HEK293T (cell line): ENCODE data around the gene PROK1.
"Not testable (repeated sequence)": the region's sequence is repeated elsewhere in the genome, so short reads cannot be mapped to it uniquely, and the experiment has no call there.

Source experiments
- CTCF ChIA-PET: fragments of 350-600 bp; formaldehyde crosslinking; extraction: SDS; loops from one replicate; lab custom pipeline; 2021; ENCODE audit warnings: antibody characterized with exemption, inconsistent platforms; lab: Yijun Ruan, JAX
- POLR2A ChIA-PET: fragments of 350-600 bp; formaldehyde crosslinking; extraction: SDS; loops from one replicate; lab custom pipeline; 2020; ENCODE audit warnings: antibody characterized with exemption, inconsistent platforms; lab: Yijun Ruan, JAX
- DNase-seq: peaks from one replicate; pipeline ENCODE4 v3.0.0; 2012; ENCODE audit warnings: mixed read lengths; ENCODE audit errors: extremely low spot score
- ARNT ChIP-seq: fragments of 450-650 bp; IDR thresholded peaks from 2 replicates; pipeline ENCODE4 v1.6.1; 2017; ENCODE audit warnings: mild to moderate bottlenecking
- BHLHE40 ChIP-seq: fragments of 450-650 bp; IDR thresholded peaks from 2 replicates; pipeline ENCODE4 v1.6.1; 2016; ENCODE audit warnings: mild to moderate bottlenecking, moderate library complexity, borderline replicate concordance
- CTBP1 ChIP-seq: fragments of 450-650 bp; IDR thresholded peaks from 2 replicates; pipeline ENCODE4 v1.6.1; 2016; ENCODE audit warnings: borderline replicate concordance
- ELF4 ChIP-seq: fragments of 450-650 bp; IDR thresholded peaks from 2 replicates; pipeline ENCODE4 v1.6.1; 2017; ENCODE audit warnings: antibody characterized with exemption
- FOXA1 ChIP-seq: fragments of 450-650 bp; IDR thresholded peaks from 2 replicates; pipeline ENCODE4 v1.6.1; 2016; ENCODE audit warnings: mild to moderate bottlenecking
- FOXK2 ChIP-seq: fragments of 450-650 bp; IDR thresholded peaks from 2 replicates; pipeline ENCODE4 v1.6.1; 2016; ENCODE audit warnings: mild to moderate bottlenecking
- FOXM1 ChIP-seq: fragments of 450-650 bp; IDR thresholded peaks from 2 replicates; pipeline ENCODE4 v1.6.1; 2017; ENCODE audit warnings: mild to moderate bottlenecking, borderline replicate concordance
- HDGF ChIP-seq: fragments of 450-650 bp; IDR thresholded peaks from 2 replicates; pipeline ENCODE4 v1.6.1; 2017; ENCODE audit warnings: antibody characterized with exemption, borderline replicate concordance
- L3MBTL2 ChIP-seq: fragments of 450-650 bp; conservative IDR thresholded peaks from 2 replicates; pipeline ENCODE4 v1.6.1; 2016; ENCODE audit warnings: mild to moderate bottlenecking
- LEF1 ChIP-seq: fragments of 450-650 bp; IDR thresholded peaks from 2 replicates; pipeline ENCODE4 v1.6.1; 2017; ENCODE audit warnings: mild to moderate bottlenecking, borderline replicate concordance
- NFRKB ChIP-seq: fragments of 450-650 bp; IDR thresholded peaks from 2 replicates; pipeline ENCODE4 v1.6.1; 2016; ENCODE audit warnings: mild to moderate bottlenecking, moderate library complexity
- SP1 ChIP-seq: fragments of 450-650 bp; IDR thresholded peaks from 2 replicates; pipeline ENCODE4 v1.6.1; 2017
- SUZ12 ChIP-seq: fragments of 450-650 bp; IDR thresholded peaks from 2 replicates; pipeline ENCODE4 v1.6.1; 2016; ENCODE audit warnings: mild to moderate bottlenecking
- TARDBP ChIP-seq: fragments of 450-650 bp; IDR thresholded peaks from 2 replicates; pipeline ENCODE4 v1.6.1; 2016
- ZNF384 ChIP-seq: fragments of 450-650 bp; IDR thresholded peaks from 2 replicates; pipeline ENCODE4 v1.6.1; 2016
- TF ChIP-seq, protein P1 (sequence below): fragments of 450-650 bp; IDR thresholded peaks from 2 replicates; pipeline ENCODE4 v1.6.1; 2016

The PROK1 gene

GRCh38 chr1:110430366-110430765 lies 20.6 kb upstream of the PROK1 start:
- no peak for TF ChIP-seq FOXA1
- TF ChIP-seq FOXK2: no peak
- TF ChIP-seq BHLHE40: no peak
- no peak for TF ChIP-seq ELF4
- no peak for TF ChIP-seq TARDBP
- no peak for TF ChIP-seq SUZ12
- no peak for TF ChIP-seq CTBP1
- no peak for TF ChIP-seq ZNF384
- TF ChIP-seq L3MBTL2: no peak
- TF ChIP-seq, protein P1, sequence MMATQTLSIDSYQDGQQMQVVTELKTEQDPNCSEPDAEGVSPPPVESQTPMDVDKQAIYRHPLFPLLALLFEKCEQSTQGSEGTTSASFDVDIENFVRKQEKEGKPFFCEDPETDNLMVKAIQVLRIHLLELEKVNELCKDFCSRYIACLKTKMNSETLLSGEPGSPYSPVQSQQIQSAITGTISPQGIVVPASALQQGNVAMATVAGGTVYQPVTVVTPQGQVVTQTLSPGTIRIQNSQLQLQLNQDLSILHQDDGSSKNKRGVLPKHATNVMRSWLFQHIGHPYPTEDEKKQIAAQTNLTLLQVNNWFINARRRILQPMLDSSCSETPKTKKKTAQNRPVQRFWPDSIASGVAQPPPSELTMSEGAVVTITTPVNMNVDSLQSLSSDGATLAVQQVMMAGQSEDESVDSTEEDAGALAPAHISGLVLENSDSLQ: no peak
- TF ChIP-seq LEF1: no peak
- TF ChIP-seq SP1: no peak
- no peak for TF ChIP-seq NFRKB
- TF ChIP-seq ARNT: no peak
- TF ChIP-seq FOXM1: no peak
- TF ChIP-seq HDGF: no peak
- ChIA-PET CTCF (interaction anchor here (1.1 kb wide), 2 partner anchors 19 to 30 kb away, joined by 4 read pairs; no protein-coding TSS in a partner anchor), POLR2A (interaction anchor here (0.6 to 1.6 kb wide), 2 partner anchors 22 to 91 kb away, joined by 4 to 5 read pairs; partner anchors contain the start of gene RBM15)
- DNase-seq: no peak

DNA sequence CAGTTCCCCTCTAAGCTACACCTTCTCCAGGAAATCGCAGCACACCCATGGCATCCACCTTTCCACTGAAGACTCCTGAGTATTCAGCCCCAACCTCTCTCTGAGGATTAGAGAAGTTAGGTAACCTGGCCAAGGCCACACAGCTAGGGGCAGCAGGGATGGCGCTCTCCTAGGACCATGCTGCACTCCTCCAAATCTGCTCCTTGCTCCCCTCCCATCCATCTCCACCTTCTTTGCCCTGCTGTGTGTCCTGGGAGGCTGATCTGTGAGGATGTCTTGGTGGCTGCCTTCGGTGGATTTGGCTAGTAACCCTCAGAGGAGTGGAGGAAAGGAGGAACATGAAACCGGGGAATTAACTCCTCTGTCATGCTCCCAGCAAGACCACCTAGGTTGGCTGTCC lies 20.0 kb upstream of the PROK1 start:
- DNase-seq: no peak
- TF ChIP-seq ZNF384 (no peak), CTBP1 (no peak), SP1 (no peak), LEF1 (no peak), FOXK2 (no peak), L3MBTL2 (no peak), TARDBP (no peak), HDGF (no peak), FOXM1 (no peak), ELF4 (no peak), SUZ12 (no peak), ARNT (no peak)
- TF ChIP-seq, protein P1: no peak
- POLR2A ChIA-PET: no interaction called here
- CTCF ChIA-PET: no interaction called here

DNA sequence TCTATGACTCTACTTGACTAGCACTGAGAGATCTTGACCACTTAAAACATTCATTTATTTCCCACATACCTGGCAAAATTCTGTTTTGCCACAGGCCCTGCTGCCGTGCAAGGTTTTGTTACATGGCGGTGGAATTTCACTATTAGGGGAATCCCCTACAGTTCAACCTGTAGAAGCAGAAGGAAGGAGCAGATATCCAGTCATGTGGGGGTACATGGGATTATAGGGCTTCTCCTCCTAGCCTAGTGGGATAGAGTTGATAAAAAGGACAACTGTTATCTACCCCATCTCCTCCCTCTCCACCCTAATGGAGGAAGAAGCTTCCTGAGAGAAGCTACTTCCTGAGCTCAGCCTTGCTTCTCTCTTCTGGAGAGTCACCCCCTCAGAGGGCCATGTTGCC lies 17.7 kb upstream of the PROK1 start:
- POLR2A ChIA-PET: interaction anchor here (1.1 to 2.3 kb wide), 2 partner anchors 25 to 95 kb away, joined by 3 to 7 read pairs; no protein-coding TSS in a partner anchor

DNA sequence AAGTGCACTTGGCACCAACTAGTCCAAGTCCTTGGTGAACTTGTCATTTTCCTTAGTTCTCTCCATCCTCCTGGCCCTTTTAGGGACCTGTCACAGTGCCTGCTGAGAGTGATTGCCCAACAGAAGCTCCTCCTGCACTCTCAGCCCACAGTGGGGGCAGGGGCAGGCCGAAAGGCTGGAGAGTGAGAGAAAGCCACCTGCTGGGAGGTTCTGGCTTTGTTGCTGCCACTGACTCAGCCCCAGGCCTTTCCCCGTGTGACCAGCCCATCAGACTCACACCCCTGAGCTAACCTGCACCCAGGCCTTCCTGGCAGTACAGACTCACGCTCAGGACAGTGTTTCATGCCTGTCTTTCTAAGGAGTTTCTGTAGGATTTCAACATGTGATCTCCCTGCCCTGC lies 17.1 kb upstream of the PROK1 start:
- peak; percentile 69 for DNase-seq
- CTCF ChIA-PET: interaction anchor here (0.7 kb wide), 1 partner anchor 237 kb away, joined by 3 read pairs; no protein-coding TSS in a partner anchor
- POLR2A ChIA-PET: interaction anchor here (1.1 to 2.3 kb wide), 2 partner anchors 25 to 95 kb away, joined by 3 to 7 read pairs; no protein-coding TSS in a partner anchor
- TF ChIP-seq BHLHE40: no peak
- TF ChIP-seq, protein P1: peak; percentile 44

More for the DNA sequence above, 17.7 kb upstream of the PROK1 start:
- TF ChIP-seq ARNT (no peak), FOXM1 (no peak), BHLHE40 (no peak), TARDBP (no peak), NFRKB (no peak), ELF4 (no peak), HDGF (no peak), ZNF384 (no peak), FOXA1 (no peak), SUZ12 (no peak), LEF1 (no peak), CTBP1 (no peak), FOXK2 (no peak), SP1 (no peak)
- TF ChIP-seq, protein P1: no peak
- DNase-seq: no peak
- CTCF ChIA-PET: no interaction called here

GRCh38 chr1:110434946-110435345 lies 16.0 kb upstream of the PROK1 start:
- no peak for DNase-seq
- CTCF ChIA-PET: interaction anchor here (1.2 kb wide), 1 partner anchor 228 kb away, joined by 3 read pairs; no protein-coding TSS in a partner anchor
- TF ChIP-seq FOXA1: no peak
- no peak for TF ChIP-seq CTBP1
- no peak for TF ChIP-seq SUZ12
- no peak for TF ChIP-seq HDGF
- no peak for TF ChIP-seq ZNF384
- no peak for TF ChIP-seq ARNT
- no peak for TF ChIP-seq FOXM1
- POLR2A ChIA-PET: interaction anchor here (0.6 to 2.3 kb wide), 2 partner anchors 97 to 483 kb away, joined by 4 to 7 read pairs; no protein-coding TSS in a partner anchor

DNA sequence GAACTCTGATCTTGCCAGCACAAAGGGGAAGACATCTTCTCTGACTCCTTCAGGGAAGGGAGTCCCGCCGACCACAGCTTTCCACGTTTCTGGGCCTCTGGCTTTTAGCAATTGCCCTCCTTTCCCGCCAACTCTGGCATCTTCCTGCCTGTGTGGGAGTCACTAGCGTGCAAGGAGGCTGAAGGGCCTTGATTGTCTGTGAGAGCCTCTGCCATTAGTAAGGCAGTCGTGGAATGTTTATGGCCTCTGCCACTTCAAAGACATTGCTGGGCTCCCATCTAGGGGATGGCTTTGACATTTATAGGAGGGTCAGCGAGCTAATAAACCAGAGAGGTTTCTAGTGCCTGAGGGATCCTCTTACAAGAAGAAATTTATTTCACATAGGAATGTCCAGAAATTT lies 14.3 kb upstream of the PROK1 start:
- ChIA-PET CTCF (interaction anchor here (1.4 to 1.8 kb wide), 2 partner anchors 24 kb away, joined by 4 to 5 read pairs; no protein-coding TSS in a partner anchor), POLR2A (interaction anchor here (1.6 to 1.7 kb wide), 2 partner anchors 25 to 28 kb away, joined by 4 to 5 read pairs; no protein-coding TSS in a partner anchor)

DNA sequence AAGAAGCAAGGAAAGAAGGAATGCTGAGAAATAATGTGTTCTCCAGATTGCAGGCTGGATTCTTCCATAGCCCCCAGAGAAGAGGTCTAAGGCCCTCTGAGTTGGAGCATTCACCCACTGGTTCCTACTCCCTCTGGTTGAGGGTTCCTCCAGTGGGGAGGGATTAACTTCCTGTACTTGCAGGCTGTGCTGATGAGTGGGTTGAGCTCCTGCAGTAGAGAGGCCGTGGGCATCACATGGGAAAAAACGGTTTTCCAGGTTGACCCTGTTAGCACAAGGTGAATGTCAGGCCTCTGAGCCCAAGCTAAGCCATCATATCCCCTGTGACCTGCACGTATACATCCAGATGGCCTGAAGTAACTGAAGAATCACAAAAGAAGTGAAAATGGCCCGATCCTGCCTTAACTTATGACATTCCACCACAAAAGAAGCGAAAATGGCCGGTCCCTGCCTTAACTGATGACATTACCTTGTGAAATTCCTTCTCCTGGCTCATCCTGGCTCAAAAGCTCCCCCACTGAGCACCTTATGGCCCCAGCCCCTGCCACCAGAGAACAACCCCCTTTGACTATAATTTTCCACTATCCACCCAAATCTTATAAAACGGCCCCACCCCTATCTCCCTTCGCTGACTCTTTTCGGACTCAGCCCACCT lies 13.2 kb upstream of the PROK1 start:
- ChIA-PET CTCF (interaction anchor here (0.9 to 1.8 kb wide), 3 partner anchors 22 to 58 kb away, joined by 3 to 5 read pairs (median 4); no protein-coding TSS in a partner anchor), POLR2A (interaction anchor here (1.6 to 2.0 kb wide), 3 partner anchors 26 to 100 kb away, joined by 4 to 5 read pairs (median 4); no protein-coding TSS in a partner anchor)
- DNase-seq: not testable (repeated sequence)

More for the DNA sequence above, 14.3 kb upstream of the PROK1 start:
- peak; percentile 67 for DNase-seq
- TF ChIP-seq ZNF384 (no peak), BHLHE40 (no peak), SP1 (no peak), NFRKB (no peak), CTBP1 (0 out of 2 replicates have a peak, but pooled peaks have one; percentile 67), FOXA1 (no peak), L3MBTL2 (peak; percentile 88), HDGF (no peak), FOXM1 (no peak), SUZ12 (no peak), ELF4 (no peak), LEF1 (peak; percentile 62; the same call in 1 of the 2 replicates), FOXK2 (no peak), ARNT (peak; percentile 96), TARDBP (no peak)
- TF ChIP-seq, protein P1: peak; percentile 76
